Endothelial cell of umbilical vein (primary cell): Measurements from ENCODE around the gene LIMD2. TPM values are rescaled to one million over a fixed set of nuclear protein-coding genes. Genes with fewer than 3 reads are reported as not detected.

Experiments used
- BruUV-seq: library from RNA; stranded (reverse); fragments of 400-500 nt; replicated peaks from 2 replicates; lab custom pipeline; 2021; lab: Mats Ljungman, UMichigan
- CTCF ChIA-PET: fragments of 300-600, 350-600 bp; sonication (Branson Sonifier 250); formaldehyde crosslinking; loops from one replicate; lab custom pipeline; 2021; ENCODE audit warnings: antibody characterized with exemption, inconsistent platforms; lab: Charles Lee
- POLR2A ChIA-PET: fragments of 300-600, 350-600 bp; sonication (Branson Sonifier 250); formaldehyde crosslinking; loops from one replicate; lab custom pipeline; 2021; ENCODE audit warnings: antibody characterized with exemption, inconsistent platforms; lab: Charles Lee
- DNase-seq: peaks from one replicate; pipeline ENCODE4 v3.0.0-alpha.2; 2011; ENCODE audit warnings: low read depth, low spot score
- FAIRE-seq: peaks from 2 replicates; lab custom pipeline; 2011; peaks lifted over from hg19 to GRCh38; lab: Jason Lieb, UNC
- H2AFZ ChIP-seq: 2 replicates; pipeline ENCODE4 v1.6.0; 2012; ENCODE audit warnings: low read depth, low read length, control low read depth, inconsistent platforms
- H3K27ac ChIP-seq: 2 replicates; pipeline ENCODE4 v1.5.1; 2011; ENCODE audit warnings: low read depth, mild to moderate bottlenecking, control low read depth, low read length, moderate library complexity; ENCODE audit not compliant: insufficient read depth
- H3K27me3 ChIP-seq, 2 experiments: 2 replicates each; pipeline versions ENCODE4 v1.6.0 to v1.6.1; 2011; ENCODE audit warnings: low read length in 2 of 2, mixed read lengths in 1 of 2; ENCODE audit not compliant: control insufficient read depth in 2 of 2, insufficient read depth in 2 of 2
- H3K36me3 ChIP-seq, 2 experiments: 2 replicates in 1 of 2; 3 replicates in 1 of 2; pipeline ENCODE4 v1.5.1; 2011; ENCODE audit warnings: low read length in 2 of 2, mild to moderate bottlenecking in 1 of 2, moderate library complexity in 1 of 2; ENCODE audit not compliant: control insufficient read depth in 2 of 2, insufficient read depth in 2 of 2; ENCODE audit errors: extremely low read depth in 1 of 2
- H3K4me1 ChIP-seq: 3 replicates; pipeline ENCODE4 v1.5.1; 2011; ENCODE audit warnings: mild to moderate bottlenecking, low read length; ENCODE audit not compliant: control insufficient read depth, insufficient read depth; ENCODE audit errors: extremely low read depth
- H3K4me2 ChIP-seq: 2 replicates; pipeline ENCODE4 v1.6.1; 2011; ENCODE audit warnings: low read length, control low read depth, mixed read lengths; ENCODE audit not compliant: insufficient read depth
- H3K4me3 ChIP-seq, 3 experiments: fragments of 200-600 bp in 1 of 3; sonication (generic), shearing (Covaris generic) in 1 of 3; replicated peaks in 1 of 3; 2 replicates each; pipeline ENCODE4 v1.5.1; 2011 to 2016; ENCODE audit warnings: control low read depth in 3 of 3, low read length in 3 of 3, mild to moderate bottlenecking in 2 of 3, inconsistent platforms in 1 of 3, low read depth in 1 of 3, moderate library complexity in 1 of 3; ENCODE audit not compliant: insufficient read depth in 1 of 3
- H3K79me2 ChIP-seq: 2 replicates; pipeline ENCODE4 v1.6.0; 2012; ENCODE audit warnings: low read length, inconsistent platforms; ENCODE audit not compliant: control insufficient read depth, insufficient read depth
- H3K9ac ChIP-seq: replicated peaks from 2 replicates; pipeline ENCODE3; 2011; ENCODE audit warnings: low read length, control low read depth; ENCODE audit not compliant: insufficient read depth; ENCODE audit errors: extremely low read depth
- H3K9me1 ChIP-seq: replicated peaks from 3 replicates; pipeline ENCODE4 v1.6.0; 2011; ENCODE audit warnings: mild to moderate bottlenecking, low read length; ENCODE audit not compliant: control insufficient read depth, insufficient read depth; ENCODE audit errors: extremely low read depth
- H3K9me3 ChIP-seq: replicated peaks from 2 replicates; pipeline ENCODE4 v1.5.1; 2012; ENCODE audit warnings: low read length, inconsistent platforms; ENCODE audit not compliant: control insufficient read depth, insufficient read depth
- H4K20me1 ChIP-seq: replicated peaks from 2 replicates; pipeline ENCODE3; 2011; ENCODE audit warnings: mild to moderate bottlenecking, low read length; ENCODE audit not compliant: control insufficient read depth, insufficient read depth; ENCODE audit errors: extremely low read depth
- EZH2 ChIP-seq: IDR thresholded peaks from 2 replicates; pipeline ENCODE4 v1.6.1; 2012; ENCODE audit warnings: borderline replicate concordance, low read depth, mild to moderate bottlenecking, moderate library complexity, low read length, inconsistent platforms; ENCODE audit not compliant: severe bottlenecking
- FOS ChIP-seq: IDR thresholded peaks from 2 replicates; pipeline ENCODE4 v1.6.1; 2011; ENCODE audit warnings: mild to moderate bottlenecking, low read length, moderate library complexity, borderline replicate concordance; ENCODE audit not compliant: insufficient read depth
- GATA2 ChIP-seq: IDR thresholded peaks from 2 replicates; pipeline ENCODE4 v1.7.0; 2011; ENCODE audit warnings: low read depth, mild to moderate bottlenecking, moderate library complexity, mixed read lengths, low read length; ENCODE audit not compliant: insufficient read length, insufficient read depth
- JUN ChIP-seq: IDR thresholded peaks from 2 replicates; pipeline ENCODE4 v1.6.1; 2011; ENCODE audit warnings: borderline replicate concordance, low read depth; ENCODE audit not compliant: insufficient read length, insufficient read depth
- MAX ChIP-seq: IDR thresholded peaks from 2 replicates; pipeline ENCODE4 v1.6.1; 2011; ENCODE audit not compliant: insufficient read depth, insufficient read length
- MYC ChIP-seq: IDR thresholded peaks from one replicate; pipeline ENCODE4 v1.6.1; 2011; ENCODE audit warnings: mild to moderate bottlenecking, low read depth, low read length
- POLR2A ChIP-seq: IDR thresholded peaks from 2 replicates; pipeline ENCODE4 v1.6.1; 2012; ENCODE audit warnings: low read depth, mild to moderate bottlenecking, control low read depth, low read length
- POLR2AphosphoS5 ChIP-seq: IDR thresholded peaks from 2 replicates; pipeline ENCODE4 v1.6.1; 2012; ENCODE audit warnings: low read depth, mild to moderate bottlenecking, control low read depth, low read length, moderate library complexity; ENCODE audit not compliant: insufficient read depth
- dilution Hi-C: fragments of 300-500 bp; cut with MboI; formaldehyde crosslinking; loops from one replicate; pipeline ENCODE4 v1.15.0; 2019; ENCODE audit warnings: low sequenced_read_pairs; ENCODE audit not compliant: extremely low pct_ligation_motif_present
- intact Hi-C: fragments of 100-400 bp; cut with micrococcal nuclease; formaldehyde crosslinking; loops from one replicate; pipeline ENCODE4 v1.10.0; 2022
- polyA plus RNA-seq, 4 experiments: library from polyadenylated mRNA; depleted of rRNA in 3 of 4; stranded (reverse) in 3 of 4; unstranded in 1 of 4; fragments of >200 nt; gene quantifications; 2 replicates each; pipeline versions ENCODE4 v1.2.1 to v1.2.3, GENCODE V29; 2011 to 2012; ENCODE audit warnings: missing spikeins in 1 of 4
- total RNA-seq: library from RNA; stranded (reverse); gene quantifications from 2 replicates; pipeline ENCODE4 v1.2.3, GENCODE V29; 2021
- TF ChIP-seq, protein P1 (sequence below), 2 donors: IDR thresholded peaks; 1 replicate in 1 of 2; 2 replicates in 1 of 2; pipeline ENCODE4 v1.5.1; 2011; ENCODE audit warnings: low read length in 2 of 2, mild to moderate bottlenecking in 2 of 2, moderate library complexity in 2 of 2, control low read depth in 1 of 2, inconsistent platforms in 1 of 2, low read depth in 1 of 2; ENCODE audit not compliant: insufficient read depth in 1 of 2; ENCODE audit errors: extremely low read depth in 1 of 2

The LIMD2 gene
- total and polyA plus RNA-seq, 2 donors (not counting 3 experiments of a cell fraction or from before 2014, with no cell fraction given): 69.0 to 83.9 TPM

DNA sequence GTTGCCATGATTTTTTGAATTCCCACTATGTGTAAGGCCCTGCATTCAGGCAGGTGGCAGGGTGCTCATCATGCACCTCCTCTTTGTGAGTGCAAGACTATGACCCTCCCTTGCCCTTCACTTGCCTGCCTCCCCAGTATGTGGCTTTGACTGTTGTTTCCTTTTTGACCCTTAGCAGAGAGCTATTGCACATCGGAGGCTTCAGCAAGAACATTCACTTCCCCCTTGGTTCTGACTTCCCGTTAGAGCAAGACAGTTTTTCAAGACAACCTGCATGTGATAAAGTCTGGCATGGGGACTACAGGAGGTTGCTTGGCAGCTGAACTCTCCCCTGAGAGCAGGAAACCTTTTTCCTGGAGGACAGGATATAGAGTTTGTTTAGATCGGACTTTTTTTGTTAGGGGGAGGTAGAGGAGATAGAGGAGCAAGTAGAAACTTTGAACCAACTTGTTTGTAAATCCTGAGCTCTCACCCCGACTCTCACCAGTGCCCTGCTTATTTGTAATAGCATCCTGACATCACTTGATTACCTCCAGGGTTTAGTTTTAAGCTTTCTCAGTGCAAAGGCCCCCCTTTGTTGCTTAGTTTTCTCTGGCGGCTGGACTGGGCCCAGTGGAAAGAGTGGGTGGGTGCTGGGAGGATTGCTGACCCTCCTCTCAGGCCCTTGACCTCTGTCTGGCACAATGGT lies 34.3 kb downstream of the LIMD2 start:
- FAIRE-seq: peak; percentile 84
- H3K4me1 ChIP-seq: peaks cover 20% of the 10 kb centered on the region
- no peak overlapping the region for H3K9ac ChIP-seq
- TF ChIP-seq GATA2: no peak
- intact Hi-C loops: no loop called here
- H3K36me3 ChIP-seq: peaks cover 6 to 22% of the 10 kb centered on the region in 2 experiments
- H3K9me1 ChIP-seq: no peaks in the 10 kb centered on the region
- ChIA-PET POLR2A (interaction anchor here (1.2 to 1.7 kb wide), 2 partner anchors 10 to 11 kb away, joined by 4 to 6 read pairs; no protein-coding TSS in a partner anchor), CTCF (interaction anchor here (0.9 to 3.2 kb wide), 16 partner anchors 10 to 240 kb away, joined by 3 to 37 read pairs (median 5); partner anchors contain the start of gene MAP3K3)
- H3K27ac ChIP-seq: peak overlapping the region; percentile 17
- H3K4me2 ChIP-seq: peak overlapping the region; percentile 7
- dilution Hi-C loops: no loop called here
- peak; percentile 80 for DNase-seq
- BruUV-seq: no TSS peak
- H3K79me2 ChIP-seq: no peaks in the 10 kb centered on the region
- H4K20me1 ChIP-seq: no peaks in the 10 kb centered on the region
- H3K27me3 ChIP-seq: no peaks in the 10 kb centered on the region
- no peaks in the 10 kb centered on the region for H3K9me3 ChIP-seq
- H2AFZ ChIP-seq: no peak overlapping the region
- H3K4me3 ChIP-seq: peak overlapping the region in 1 of 3 experiments; percentile 2

DNA sequence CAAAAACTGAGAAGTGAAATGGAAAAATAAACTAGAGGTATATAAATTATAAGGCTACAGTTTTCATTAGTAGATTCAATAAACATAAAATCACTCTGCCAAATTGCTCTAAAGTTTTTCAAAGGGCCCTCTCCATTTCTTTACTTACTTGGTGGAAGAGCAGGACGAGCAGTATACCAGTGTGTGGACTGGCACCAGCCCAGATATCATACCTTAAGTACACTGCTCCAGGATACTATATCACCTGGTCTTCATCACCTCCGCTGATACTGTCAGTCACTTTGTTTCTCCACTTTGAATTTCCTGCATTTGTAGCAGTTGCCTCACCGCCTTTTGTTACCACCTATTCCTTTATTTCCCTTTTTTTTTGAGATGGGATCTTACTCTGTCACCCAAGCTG lies 40.1 kb downstream of the LIMD2 start:
- Histone ChIP-seq H4K20me1 (no peaks in the 10 kb centered on the region), H3K4me2 (no peak overlapping the region), H3K4me1 (peaks cover 7% of the 10 kb centered on the region), H3K79me2 (no peaks in the 10 kb centered on the region), H3K27me3 (no peaks in the 10 kb centered on the region), H3K36me3 (peaks cover 7 to 8% of the 10 kb centered on the region in 2 experiments), H3K9me1 (no peaks in the 10 kb centered on the region), H3K27ac (no peak overlapping the region), H2AFZ (no peak overlapping the region), H3K9me3 (no peaks in the 10 kb centered on the region), H3K4me3 (no peak overlapping the region), H3K9ac (no peak overlapping the region)
- DNase-seq: no peak
- TF ChIP-seq EZH2 (no peak), MYC (no peak), MAX (no peak), FOS (no peak), POLR2AphosphoS5 (no peak), JUN (no peak), GATA2 (no peak), POLR2A (no peak)
- TF ChIP-seq, protein P1, sequence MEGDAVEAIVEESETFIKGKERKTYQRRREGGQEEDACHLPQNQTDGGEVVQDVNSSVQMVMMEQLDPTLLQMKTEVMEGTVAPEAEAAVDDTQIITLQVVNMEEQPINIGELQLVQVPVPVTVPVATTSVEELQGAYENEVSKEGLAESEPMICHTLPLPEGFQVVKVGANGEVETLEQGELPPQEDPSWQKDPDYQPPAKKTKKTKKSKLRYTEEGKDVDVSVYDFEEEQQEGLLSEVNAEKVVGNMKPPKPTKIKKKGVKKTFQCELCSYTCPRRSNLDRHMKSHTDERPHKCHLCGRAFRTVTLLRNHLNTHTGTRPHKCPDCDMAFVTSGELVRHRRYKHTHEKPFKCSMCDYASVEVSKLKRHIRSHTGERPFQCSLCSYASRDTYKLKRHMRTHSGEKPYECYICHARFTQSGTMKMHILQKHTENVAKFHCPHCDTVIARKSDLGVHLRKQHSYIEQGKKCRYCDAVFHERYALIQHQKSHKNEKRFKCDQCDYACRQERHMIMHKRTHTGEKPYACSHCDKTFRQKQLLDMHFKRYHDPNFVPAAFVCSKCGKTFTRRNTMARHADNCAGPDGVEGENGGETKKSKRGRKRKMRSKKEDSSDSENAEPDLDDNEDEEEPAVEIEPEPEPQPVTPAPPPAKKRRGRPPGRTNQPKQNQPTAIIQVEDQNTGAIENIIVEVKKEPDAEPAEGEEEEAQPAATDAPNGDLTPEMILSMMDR (IDR thresholded peaks at IDR 0.05; ENCODE audit: extremely low read depth in 1 of 2, insufficient read depth in 1 of 2, low read depth in 1 of 2, low read length in 2 of 2): no peak
- dilution Hi-C loops (no loop called here), intact Hi-C loops (no loop called here)
- ChIA-PET POLR2A (no interaction called here), CTCF (no interaction called here)
- no TSS peak for BruUV-seq
- FAIRE-seq: no peak
